HepG2 (cell line): ENCODE data around the gene EPHA4. TPM values are rescaled to one million over a fixed set of nuclear protein-coding genes. Genes with fewer than 3 reads are reported as not detected.

Source experiments
- ATAC-seq: fragments of 200-7000 bp; cut with Tn5 transposase; 3 replicates; pipeline ENCODE4 v1.9.1; 2020; ENCODE audit warnings: mild to moderate bottlenecking, moderate library complexity
- BruUV-seq: library from RNA; stranded (reverse); fragments of 400-500 nt; replicated peaks from 2 replicates; lab custom pipeline; 2021; lab: Mats Ljungman, UMichigan
- CTCF ChIA-PET: fragments of 300-600 bp; formaldehyde crosslinking; extraction: SDS; loops from one replicate; lab custom pipeline; 2021; ENCODE audit warnings: low total read pairs, inconsistent platforms, low intra/inter-chr PET ratio; lab: Yijun Ruan, JAX
- POLR2A ChIA-PET: fragments of 350-600 bp; sonication (Branson Sonifier 250); formaldehyde crosslinking; loops from one replicate; lab custom pipeline; 2020; ENCODE audit warnings: antibody characterized with exemption, inconsistent platforms; lab: Yijun Ruan, JAX
- DNase-seq: peaks from one replicate; pipeline ENCODE4 v3.0.0-alpha.2; 2015; ENCODE audit warnings: low spot score
- FAIRE-seq: peaks from 3 replicates; lab custom pipeline; 2011; peaks lifted over from hg19 to GRCh38; lab: Jason Lieb, UNC
- H2AFZ ChIP-seq: one replicate; pipeline ENCODE4 v1.6.1; 2011; ENCODE audit warnings: low read length, inconsistent platforms
- H3K27ac ChIP-seq: fragments of 300-600 bp; 3 replicates; pipeline ENCODE4 v1.8.0; 2011; ENCODE audit warnings: mixed run types, mild to moderate bottlenecking, mixed read lengths, low read length, inconsistent platforms; ENCODE audit not compliant: insufficient read depth; ENCODE audit errors: extremely low read length
- H3K27me3 ChIP-seq, 2 experiments: fragments of 200-600 bp in 1 of 2; 2 replicates in 1 of 2; 3 replicates in 1 of 2; pipeline versions ENCODE4 v1.6.0 to v1.8.0; 2011; ENCODE audit warnings: low read length in 2 of 2, mild to moderate bottlenecking in 2 of 2, moderate library complexity in 2 of 2, inconsistent platforms in 1 of 2; ENCODE audit not compliant: insufficient read depth in 2 of 2, control insufficient read depth in 1 of 2
- H3K36me3 ChIP-seq, 2 experiments: fragments of 200-600 bp in 1 of 2; replicated peaks in 1 of 2; 2 replicates in 1 of 2; 3 replicates in 1 of 2; pipeline versions ENCODE4 v1.5.1 to v1.8.0; 2011; ENCODE audit warnings: low read length in 2 of 2, inconsistent platforms in 1 of 2; ENCODE audit not compliant: insufficient read depth in 2 of 2, control insufficient read depth in 1 of 2
- H3K4me1 ChIP-seq: 2 replicates; pipeline ENCODE4 v1.5.1; 2012; ENCODE audit warnings: low read length, inconsistent platforms; ENCODE audit not compliant: insufficient read depth
- H3K4me2 ChIP-seq: 2 replicates; pipeline ENCODE4 v1.6.0; 2011; ENCODE audit warnings: low read depth, low read length, inconsistent platforms
- H3K4me3 ChIP-seq, 3 experiments: fragments of 200-600 bp in 1 of 3; sonication (generic), shearing (Covaris generic) in 1 of 3; replicated peaks in 1 of 3; 2 replicates each; pipeline ENCODE4 v1.5.1; 2011 to 2016; ENCODE audit warnings: low read length in 3 of 3, inconsistent platforms in 2 of 3, low read depth in 2 of 3, mild to moderate bottlenecking in 2 of 3, control low read depth in 1 of 3, mixed read lengths in 1 of 3; ENCODE audit not compliant: insufficient read depth in 1 of 3
- H3K79me2 ChIP-seq: one replicate; pipeline ENCODE4 v1.6.1; 2011; ENCODE audit warnings: low read length, inconsistent platforms; ENCODE audit not compliant: insufficient read depth
- H3K9ac ChIP-seq: 2 replicates; pipeline ENCODE4 v1.6.0; 2011; ENCODE audit warnings: mild to moderate bottlenecking, low read depth, low read length, inconsistent platforms; ENCODE audit not compliant: insufficient read depth
- H3K9me3 ChIP-seq: 2 replicates; pipeline ENCODE4 v1.5.1; 2012; ENCODE audit warnings: mild to moderate bottlenecking, low read length
- H4K20me1 ChIP-seq: 2 replicates; pipeline ENCODE4 v1.6.0; 2011; ENCODE audit warnings: inconsistent platforms, mild to moderate bottlenecking, low read length, moderate library complexity; ENCODE audit not compliant: insufficient read depth
- ARID5B ChIP-seq: IDR thresholded peaks from 2 replicates; pipeline ENCODE4 v1.4.0; 2020; ENCODE audit warnings: mild to moderate bottlenecking, missing genetic modification reagents
- EZH2 ChIP-seq: conservative IDR thresholded peaks from 2 replicates; pipeline ENCODE4 v1.6.1; 2012; ENCODE audit warnings: mild to moderate bottlenecking, low read depth, low read length, moderate library complexity
- LBX2 ChIP-seq: sonication (generic); formaldehyde crosslinking; IDR thresholded peaks from 2 replicates; pipeline ENCODE4 v1.5.0; 2020; ENCODE audit warnings: missing genetic modification reagents, mild to moderate bottlenecking, borderline replicate concordance
- RFX1 ChIP-seq: fragments of 450-650 bp; IDR thresholded peaks from 2 replicates; pipeline ENCODE4 v1.6.1; 2017
- TBL1XR1 ChIP-seq: fragments of 150-350 bp; IDR thresholded peaks from 2 replicates; pipeline ENCODE4 v1.6.1; 2014; ENCODE audit warnings: borderline replicate concordance, low read length; ENCODE audit not compliant: partially characterized antibody
- TBP ChIP-seq: sonication (generic); formaldehyde crosslinking; IDR thresholded peaks from 2 replicates; pipeline ENCODE4 v1.5.0; 2020; ENCODE audit warnings: missing genetic modification reagents
- ZBED4 ChIP-seq: sonication (generic); formaldehyde crosslinking; IDR thresholded peaks from 2 replicates; pipeline ENCODE4 v1.4.0; 2020; ENCODE audit warnings: missing genetic modification reagents, borderline replicate concordance
- ZKSCAN1 ChIP-seq: fragments of 150-350 bp; IDR thresholded peaks from 2 replicates; pipeline ENCODE4 v1.6.1; 2014; ENCODE audit warnings: low read length
- ZNF460 ChIP-seq: sonication (generic); formaldehyde crosslinking; IDR thresholded peaks from 2 replicates; pipeline ENCODE4 v1.5.1; 2020; ENCODE audit warnings: missing genetic modification reagents, mild to moderate bottlenecking, borderline replicate concordance
- ZNF609 ChIP-seq: sonication (generic); formaldehyde crosslinking; IDR thresholded peaks from 2 replicates; pipeline ENCODE4 v1.4.0; 2020; ENCODE audit warnings: mild to moderate bottlenecking, missing genetic modification reagents, borderline replicate concordance
- ZNF891 ChIP-seq: sonication (generic); formaldehyde crosslinking; IDR thresholded peaks from 2 replicates; pipeline ENCODE4 v1.5.0; 2020; ENCODE audit warnings: mild to moderate bottlenecking, missing genetic modification reagents
- WGBS: methylation state at CpG from one replicate; pipeline ENCODE4 v1.1.6; 2017; ENCODE audit warnings: low lambda C conversion rate; 5-methylcytosine and 5-hydroxymethylcytosine counted together
- in situ Hi-C: cut with HindIII; loops from 2 replicates; pipeline ENCODE4 v1.10.0; 2017; ENCODE audit warnings: low pct_unique_long_range_greater_than_20kb; ENCODE audit not compliant: extremely low pct_ligation_motif_present
- intact Hi-C: fragments of 100-400 bp; cut with micrococcal nuclease; formaldehyde crosslinking; loops from one replicate; pipeline ENCODE4 v1.10.0; 2022; ENCODE audit not compliant: unreplicated experiment
- polyA plus RNA-seq, 8 experiments: library from polyadenylated mRNA; depleted of rRNA in 3 of 8; stranded (reverse) in 7 of 8; unstranded in 1 of 8; fragments of >200 nt; fragmentation: Illumina TruSeq in 4 of 8; extraction: Trizol in 4 of 8; gene quantifications; 2 replicates each; pipeline versions ENCODE4 v1.2.1 to v1.2.3, GENCODE V29; 2011 to 2016; ENCODE audit warnings: low read depth in 4 of 8, missing spikeins in 1 of 8, mixed read lengths in 1 of 8; ENCODE audit not compliant: insufficient read depth in 1 of 8
- total RNA-seq, 5 experiments: library from RNA; depleted of rRNA; stranded (reverse); fragments of >200 nt; fragmentation: Illumina TruSeq; extraction: Trizol; gene quantifications; 2 replicates each; pipeline ENCODE4 v1.2.3, GENCODE V29; 2016; ENCODE audit warnings: low read depth in 1 of 5

The EPHA4 gene
- total and polyA plus RNA-seq, 2 of the 13 experiments (the other 11 are each of a cell fraction or from before 2014, with no cell fraction given), result not detected

GRCh38 chr2:221385716-221386115 is 186.4 kb downstream of the EPHA4 start:
- Histone ChIP-seq H3K36me3 (no peaks in the 10 kb centered on the region), H3K27me3 (no peaks in the 10 kb centered on the region), H2AFZ (no peak overlapping the region), H3K9me3 (no peaks in the 10 kb centered on the region), H3K9ac (no peak overlapping the region), H3K4me3 (no peak overlapping the region), H3K79me2 (no peaks in the 10 kb centered on the region), H3K27ac (no peak overlapping the region), H3K4me2 (no peak overlapping the region), H3K4me1 (no peaks in the 10 kb centered on the region), H4K20me1 (no peaks in the 10 kb centered on the region)
- 4% methylated on average over 1 of the region's 1 CpG for WGBS
- CTCF ChIA-PET, result no interaction called here
- DNase-seq (no peak), FAIRE-seq (no peak), ATAC-seq (no peak)
- POLR2A ChIA-PET, result no interaction called here
- intact Hi-C loops (no loop called here), in situ Hi-C loops (no loop called here)
- no TSS peak for BruUV-seq
- TF ChIP-seq ARID5B (CRISPR knock-in tag) (no peak), LBX2 (no peak), TBL1XR1 (no peak), ZKSCAN1 (no peak), RFX1 (no peak), ZNF460 (CRISPR knock-in tag) (no peak), TBP (CRISPR knock-in tag) (no peak), ZNF891 (CRISPR knock-in tag) (no peak), EZH2 (no peak), ZNF609 (CRISPR knock-in tag) (no peak), ZBED4 (CRISPR knock-in tag) (no peak)
